Measurements from ENCODE around the gene P4HTM.

- no peak; the same call in 1 of the 2 replicates for TF ChIP-seq CTCF (conservative IDR thresholded peaks at IDR 0.05; ENCODE audit: low read length)
- no peak for TF ChIP-seq EZH2phosphoT487 (IDR thresholded peaks at IDR 0.05; ENCODE audit: borderline replicate concordance)
These were observed at the start of gene P4HTM for GRCh38 chr3:48989796-48990635.
